NCI-H2107 treated with DMSO at 0.1 percent for 48 hours (cell line): ENCODE measurements around the gene DCLRE1A.

Source experiments
- DNase-seq: peaks from one replicate; lab custom pipeline; 2025; ENCODE audit not compliant: unreplicated experiment; lab: John Stamatoyannopoulos, UW

The DCLRE1A gene

GRCh38 chr10:113854013-113854760 is at the start of gene DCLRE1A, which contains the start of gene NHLRC2:
Gene DCLRE1A (minus strand): TSS chr10:113854082. CDS start chr10:113853182, 900 bp downstream.
Gene NHLRC2 (plus strand): TSS chr10:113854661. CDS start chr10:113854873, 212 bp downstream.
- DNase-seq, result peak; percentile 31

GRCh38 chr10:113899952-113900598 is 46.2 kb upstream of the DCLRE1A start:
- DNase-seq, result no peak

DNA sequence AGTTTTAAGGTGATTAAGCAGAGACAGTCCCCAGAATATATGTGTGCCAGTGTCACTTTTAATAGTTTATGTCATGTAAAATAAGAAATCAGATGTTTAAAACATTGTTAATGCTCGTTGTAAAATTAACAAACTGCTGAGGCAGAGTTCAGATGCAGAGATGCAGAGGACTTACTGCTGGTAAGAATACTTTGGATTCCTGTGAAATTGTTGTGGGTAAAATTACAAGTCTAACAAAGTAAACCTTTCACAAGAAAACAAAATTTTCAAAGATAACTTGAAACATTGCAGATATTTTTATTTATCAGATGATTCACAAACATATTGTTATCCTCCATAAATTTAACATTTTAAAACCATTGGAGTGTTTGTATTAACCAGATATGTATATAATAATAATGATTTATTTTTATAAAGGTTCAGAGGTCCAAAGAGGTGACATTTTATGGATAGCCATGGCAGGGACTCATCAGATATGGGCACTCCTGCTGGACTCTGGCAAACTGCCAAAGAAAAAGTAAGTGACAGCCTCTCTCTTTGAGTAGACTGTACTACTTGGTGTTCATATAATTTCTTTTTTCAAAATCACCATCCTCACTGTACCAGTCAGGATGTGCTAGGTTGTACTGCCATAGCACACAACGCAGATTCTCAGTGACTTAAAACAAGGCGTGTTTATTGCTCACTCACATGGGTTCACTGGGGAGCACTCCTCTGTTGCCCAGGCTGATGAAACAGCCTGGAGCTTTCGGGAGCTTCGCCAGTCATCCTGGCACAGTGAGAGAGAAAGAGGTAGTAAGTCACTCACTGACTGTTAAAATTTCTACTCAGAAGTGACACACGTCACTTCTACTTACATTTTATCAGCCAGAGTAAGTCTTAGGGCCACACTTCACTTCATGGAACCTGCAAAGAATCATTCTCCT is 44.1 kb upstream of the DCLRE1A start:
- DNase-seq, result no peak

DNA sequence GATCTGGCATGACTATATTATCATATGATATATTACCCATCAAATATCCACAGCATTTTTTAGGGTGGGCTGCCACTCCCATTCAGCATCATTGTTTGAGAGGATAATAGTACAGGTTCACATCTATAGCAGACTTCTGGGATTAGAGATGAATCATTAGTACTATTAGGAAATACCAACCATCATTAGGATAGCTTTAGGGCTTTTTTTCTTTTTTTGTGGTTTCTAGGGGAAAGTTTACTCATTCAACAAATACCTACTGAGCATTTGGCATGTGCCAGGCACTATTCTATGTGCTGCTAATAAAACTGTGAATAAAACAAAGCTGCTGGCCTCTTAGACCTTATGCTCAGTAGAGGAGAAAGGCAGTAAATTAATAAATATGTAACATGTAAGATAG is 41.1 kb upstream of the DCLRE1A start:
- no peak for DNase-seq

DNA sequence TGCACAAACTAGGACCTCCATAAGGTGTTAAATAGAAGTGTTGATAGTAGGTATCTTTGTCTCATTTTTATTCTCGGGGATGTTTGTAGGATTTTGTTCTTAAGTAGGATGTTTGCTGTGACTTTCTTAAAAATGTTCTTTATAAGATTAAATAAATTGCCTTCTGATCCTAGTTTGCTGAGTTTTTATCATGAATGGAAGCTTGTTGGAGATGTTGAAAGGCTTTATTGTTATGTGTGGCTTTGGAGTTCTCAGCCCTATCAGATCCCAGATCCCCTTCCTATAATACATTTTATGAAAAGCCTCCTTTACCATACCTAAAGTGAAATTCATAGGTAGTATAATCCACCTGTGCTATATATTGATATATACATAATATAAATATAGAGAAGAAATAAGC is 40.7 kb upstream of the DCLRE1A start:
- no peak for DNase-seq

DNA sequence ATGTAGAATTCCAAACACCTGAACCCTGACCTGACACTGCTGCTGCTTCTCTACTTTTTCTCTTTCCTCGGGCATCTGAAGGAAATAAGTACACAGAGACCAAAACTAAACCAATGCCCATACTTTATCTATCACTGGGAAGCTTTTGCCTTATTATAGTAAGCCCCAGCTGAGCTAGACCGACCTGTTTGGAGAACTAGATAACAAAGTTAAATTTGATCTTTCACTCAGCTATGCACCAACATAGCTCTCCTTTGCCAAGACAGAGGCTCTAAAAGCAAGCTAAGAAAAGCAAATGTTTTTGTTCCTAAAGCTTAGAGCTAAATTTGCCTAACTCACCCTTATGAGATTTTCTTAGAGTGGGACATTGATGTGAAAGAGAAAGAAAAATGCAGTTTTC is 39.7 kb upstream of the DCLRE1A start:
- no peak for DNase-seq

DNA sequence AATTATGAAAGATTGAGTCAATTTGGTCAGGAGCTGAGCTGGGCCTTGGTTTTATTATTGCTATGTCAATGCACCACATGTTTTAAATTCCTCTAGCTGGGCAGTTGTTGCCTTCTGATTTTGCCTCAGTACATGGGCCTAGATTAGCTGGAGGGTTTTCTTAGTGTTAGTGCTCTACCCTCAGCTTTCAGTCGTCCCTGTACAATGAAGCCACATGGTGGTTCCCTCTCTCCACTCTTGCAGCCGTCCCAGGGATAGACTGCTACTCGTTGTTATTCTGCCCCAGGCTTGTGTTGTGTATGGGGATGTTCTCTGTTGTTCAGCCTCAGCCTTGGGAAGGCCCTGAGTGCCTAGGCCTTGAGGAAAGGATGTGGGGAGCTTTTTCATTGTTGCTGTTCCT is 37.6 kb upstream of the DCLRE1A start:
- no peak for DNase-seq

DNA sequence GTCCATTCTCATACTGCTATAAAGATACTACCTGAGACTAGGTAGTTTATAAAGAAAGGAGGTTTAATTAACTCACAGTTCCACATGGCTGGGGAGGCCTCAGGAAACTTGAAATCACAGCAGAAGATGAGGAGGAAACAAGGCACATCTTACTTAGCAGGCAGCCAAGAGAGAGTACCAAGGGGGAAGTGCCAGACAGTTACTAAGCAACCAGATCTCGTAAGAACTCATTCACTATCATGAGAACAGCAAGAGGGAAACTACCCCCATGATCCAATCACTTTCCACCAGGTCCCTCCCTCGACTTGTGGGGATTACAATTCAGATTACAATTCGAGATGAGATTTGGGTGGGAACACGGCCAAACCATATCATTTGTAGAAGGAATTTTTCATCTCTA is 36.9 kb upstream of the DCLRE1A start:
- no peak for DNase-seq

DNA sequence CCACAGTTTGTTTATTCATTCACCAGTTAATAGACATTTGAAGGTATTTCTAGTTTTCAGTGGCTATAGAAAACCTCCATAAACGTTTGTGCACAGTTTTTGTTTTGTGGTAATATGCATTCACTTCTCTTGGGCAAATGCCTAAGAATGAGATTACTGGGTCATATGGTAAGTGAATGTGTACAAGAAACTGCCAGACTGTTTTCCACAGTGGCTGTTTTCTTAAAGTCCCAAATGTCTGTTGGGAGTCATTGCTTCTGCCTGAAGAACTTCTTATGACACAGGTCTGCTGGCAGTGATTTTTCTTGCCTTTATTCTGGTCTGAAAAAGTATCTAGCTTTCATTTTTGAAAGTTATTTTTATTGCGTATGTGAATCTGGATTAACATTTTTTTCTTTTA is 36.0 kb upstream of the DCLRE1A start:
- DNase-seq, result no peak

DNA sequence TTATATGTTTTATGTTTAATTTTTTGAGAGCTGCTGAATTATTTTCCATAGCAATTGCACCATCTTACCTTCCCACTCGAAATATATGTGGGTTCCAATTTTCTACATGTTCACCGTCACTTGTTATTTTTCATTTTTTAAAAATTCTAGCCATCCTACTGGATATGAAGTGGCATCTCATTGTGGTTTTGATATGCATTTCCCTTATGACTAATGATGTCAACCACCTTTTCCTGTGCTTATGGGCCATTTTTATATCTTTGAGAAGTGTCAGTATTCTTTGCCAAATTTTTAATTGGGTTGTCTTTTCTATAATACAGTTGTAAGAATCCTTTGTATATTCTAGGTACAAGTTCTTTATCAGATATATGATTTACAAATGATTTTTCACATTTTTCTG is 28.4 kb upstream of the DCLRE1A start:
- DNase-seq, result no peak

- DNase-seq, result no peak
Measured at GRCh38 chr10:113880236-113880635, 26.4 kb upstream of the DCLRE1A start.

GRCh38 chr10:113879691-113880090 is 25.8 kb upstream of the DCLRE1A start:
- no peak for DNase-seq

- no peak for DNase-seq
Measured at GRCh38 chr10:113876461-113876860, 22.6 kb upstream of the DCLRE1A start.

GRCh38 chr10:113875212-113875611 is 21.3 kb upstream of the DCLRE1A start:
- DNase-seq, result no peak

GRCh38 chr10:113872139-113873030 is 18.5 kb upstream of the DCLRE1A start:
- no peak for DNase-seq

DNA sequence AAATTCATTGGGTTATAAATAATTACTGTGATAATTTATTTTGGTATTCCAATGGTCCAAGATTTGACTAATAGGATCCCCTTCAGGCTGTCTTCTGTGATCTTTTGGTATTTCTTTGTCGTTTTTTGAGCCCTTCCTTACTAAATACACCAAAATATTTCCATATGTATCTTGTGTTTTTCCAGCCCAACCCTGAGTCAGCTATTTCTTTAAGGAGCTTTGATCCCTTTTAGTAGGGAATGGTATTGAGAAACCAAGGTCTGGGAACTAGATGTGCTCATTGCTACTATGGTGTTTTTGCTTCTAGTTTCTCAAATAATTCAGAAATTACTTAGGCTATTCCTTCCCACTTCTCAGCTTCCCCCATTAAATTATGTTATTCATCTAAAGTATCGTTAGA is 15.9 kb upstream of the DCLRE1A start:
- no peak for DNase-seq

DNA sequence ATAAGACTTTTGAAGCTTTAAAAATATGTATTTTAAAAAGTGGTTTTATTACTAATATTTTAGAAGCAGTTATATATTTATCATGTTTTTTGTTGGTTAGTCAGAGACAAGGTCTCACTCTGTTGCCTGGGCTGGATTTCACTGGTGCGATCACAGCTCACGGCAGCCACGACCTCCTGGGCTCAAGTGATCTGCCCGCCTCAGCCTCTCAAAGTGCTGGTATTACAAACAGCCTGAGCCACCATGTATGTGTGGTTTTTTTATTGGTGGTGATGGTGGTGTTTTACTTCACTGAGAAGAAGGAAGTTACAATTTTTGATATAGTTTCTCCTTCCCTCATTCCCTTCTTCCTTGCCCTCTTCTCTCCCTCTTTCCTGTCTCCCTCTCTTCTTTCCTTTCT is 14.0 kb upstream of the DCLRE1A start:
- no peak for DNase-seq

DNA sequence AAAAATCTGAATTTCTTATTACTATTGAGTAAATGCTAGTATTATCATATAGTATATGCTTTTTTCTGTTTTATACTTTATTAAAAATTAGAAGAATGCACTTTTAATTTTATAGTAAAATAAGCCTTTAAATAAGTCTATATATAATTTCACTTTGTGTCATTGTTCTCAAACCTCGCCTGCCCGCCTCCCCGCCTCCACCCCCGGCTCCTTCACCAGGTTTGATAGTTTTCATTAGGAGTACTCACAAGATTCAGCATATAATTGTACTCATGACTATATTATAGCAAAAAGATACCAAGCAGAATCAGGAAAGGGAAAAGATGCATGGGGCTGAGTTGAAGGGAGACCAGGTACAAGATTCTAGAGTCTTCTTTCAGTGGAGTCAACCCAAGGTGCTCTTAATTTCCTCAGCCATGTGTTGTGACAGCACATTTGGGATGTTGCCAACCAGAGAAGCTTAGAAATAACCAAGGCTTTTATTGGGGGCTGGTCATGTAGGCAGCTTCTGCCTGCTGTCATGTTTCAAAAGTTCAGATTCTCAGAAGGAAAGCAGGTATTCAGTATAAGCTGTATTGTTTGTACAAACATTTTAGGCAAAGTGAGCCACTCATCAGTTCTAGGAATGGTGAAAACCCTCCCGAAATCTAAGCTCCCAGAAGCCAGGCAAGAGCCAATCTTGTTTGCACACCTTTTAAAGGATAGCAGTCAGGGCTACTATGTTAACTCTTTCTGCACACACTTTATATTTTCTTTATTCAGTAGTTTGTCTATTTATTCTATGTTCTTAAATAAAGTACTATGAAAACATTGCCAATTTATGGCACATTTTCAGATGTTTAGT is 12.9 kb upstream of the DCLRE1A start:
- no peak for DNase-seq

DNA sequence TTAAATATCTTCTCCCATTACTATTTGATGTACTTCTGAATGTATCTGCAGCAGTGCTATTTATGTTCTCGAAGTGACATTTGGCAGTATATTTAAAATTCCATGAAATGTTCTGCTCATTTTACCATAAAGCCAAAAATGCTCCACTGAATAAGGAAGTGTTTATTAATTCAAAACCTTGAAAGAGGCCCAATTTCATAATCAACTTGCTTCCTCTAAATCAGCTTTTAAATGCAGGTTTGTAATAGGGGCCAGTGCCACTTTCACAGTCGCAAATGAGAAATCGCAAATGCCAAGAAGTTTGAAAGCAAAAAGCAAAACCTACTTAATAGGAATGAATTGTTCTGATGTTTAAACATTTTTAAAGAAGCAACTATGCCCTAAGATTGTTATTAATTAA is 12.0 kb upstream of the DCLRE1A start:
- DNase-seq, result no peak

GRCh38 chr10:113859261-113859660 is 5.4 kb upstream of the DCLRE1A start:
- no peak for DNase-seq
